Osteoblast (primary cell): ENCODE data around the gene PITRM1. TPM values are rescaled to one million over a fixed set of nuclear protein-coding genes. Genes with fewer than 3 reads are reported as not detected.

Experiments
- DNase-seq: peaks from one replicate; pipeline ENCODE4 v3.0.0; 2011; ENCODE audit warnings: low spot score, mixed read lengths; ENCODE audit not compliant: insufficient read length; ENCODE audit errors: missing footprints
- H2AFZ ChIP-seq: 2 replicates; pipeline ENCODE4 v1.6.0; 2011; ENCODE audit warnings: mild to moderate bottlenecking, low read length
- H3K27ac ChIP-seq: 2 replicates; pipeline ENCODE4 v1.5.1; 2011; ENCODE audit warnings: mild to moderate bottlenecking, low read depth, low read length, moderate library complexity
- H3K27me3 ChIP-seq: 2 replicates; pipeline ENCODE4 v1.6.0; 2012; ENCODE audit warnings: mild to moderate bottlenecking, control low read depth, inconsistent platforms, low read length, moderate library complexity; ENCODE audit not compliant: insufficient read depth
- H3K36me3 ChIP-seq: 2 replicates; pipeline ENCODE4 v1.5.1; 2011; ENCODE audit warnings: mild to moderate bottlenecking, low read length, control low read depth, moderate library complexity; ENCODE audit not compliant: insufficient read depth
- H3K4me1 ChIP-seq: 2 replicates; pipeline ENCODE4 v1.5.1; 2011; ENCODE audit warnings: mild to moderate bottlenecking, low read length, control low read depth, moderate library complexity; ENCODE audit not compliant: insufficient read depth
- H3K4me2 ChIP-seq: 2 replicates; pipeline ENCODE4 v1.6.0; 2011; ENCODE audit warnings: mild to moderate bottlenecking, low read length; ENCODE audit not compliant: insufficient read depth
- H3K4me3 ChIP-seq: fragments of 200-600 bp; sonication (generic); 3 replicates; pipeline ENCODE4 v1.5.1; 2012; ENCODE audit warnings: mild to moderate bottlenecking, low read length, inconsistent platforms; ENCODE audit not compliant: insufficient read depth
- H3K79me2 ChIP-seq: 2 replicates; pipeline ENCODE4 v1.6.0; 2012; ENCODE audit warnings: mild to moderate bottlenecking, low read length, control low read depth, inconsistent platforms; ENCODE audit not compliant: insufficient read depth
- H3K9me3 ChIP-seq: 2 replicates; pipeline ENCODE4 v1.5.1; 2011; ENCODE audit warnings: low read depth, low read length, control low read depth
- H4K20me1 ChIP-seq: 2 replicates; pipeline ENCODE4 v1.6.0; 2012; ENCODE audit warnings: mild to moderate bottlenecking, low read length, control low read depth; ENCODE audit not compliant: insufficient read depth
- CTCF ChIP-seq: IDR thresholded peaks from 2 replicates; pipeline ENCODE4 v1.5.1; 2011; ENCODE audit warnings: mild to moderate bottlenecking, low read depth, low read length, moderate library complexity; ENCODE audit errors: extremely low read depth
- total RNA-seq: library from RNA; depleted of rRNA; stranded (reverse); fragments of >200 nt; gene quantifications from 2 replicates; pipeline ENCODE4 v1.2.3, GENCODE V29; 2012

Gene PITRM1
- total RNA-seq, 1 donor: 89.8 TPM

- no peak overlapping the region for H2AFZ ChIP-seq
- H3K79me2 ChIP-seq: no peaks in the 10 kb centered on the region
- H4K20me1 ChIP-seq: no peaks in the 10 kb centered on the region
Observed at GRCh38 chr10:3186368-3186767, 13.8 kb upstream of the PITRM1 start.

GRCh38 chr10:3185386-3185785 is 12.8 kb upstream of the PITRM1 start:
- no peak for TF ChIP-seq CTCF
- H3K79me2 ChIP-seq: no peaks in the 10 kb centered on the region
- no peak overlapping the region for H3K4me2 ChIP-seq
- H3K4me1 ChIP-seq: no peaks in the 10 kb centered on the region
- H3K36me3 ChIP-seq: no peaks in the 10 kb centered on the region
- no peak overlapping the region for H3K27ac ChIP-seq
- DNase-seq: no peak
- no peaks in the 10 kb centered on the region for H4K20me1 ChIP-seq
- no peak overlapping the region for H3K4me3 ChIP-seq
- no peak overlapping the region for H2AFZ ChIP-seq
- peaks cover 29% of the 10 kb centered on the region for H3K27me3 ChIP-seq
- H3K9me3 ChIP-seq: no peaks in the 10 kb centered on the region

More at GRCh38 chr10:3186368-3186767, 13.8 kb upstream of the PITRM1 start:
- Histone ChIP-seq H3K27ac (no peak overlapping the region), H3K36me3 (no peaks in the 10 kb centered on the region), H3K4me2 (no peak overlapping the region), H3K9me3 (no peaks in the 10 kb centered on the region), H3K4me1 (no peaks in the 10 kb centered on the region), H3K4me3 (no peak overlapping the region), H3K27me3 (peaks cover 27% of the 10 kb centered on the region)
- no peak for DNase-seq
- no peak for TF ChIP-seq CTCF

GRCh38 chr10:3180355-3181025 is 7.9 kb upstream of the PITRM1 start:
- peaks cover 49% of the 10 kb centered on the region for H3K27me3 ChIP-seq

GRCh38 chr10:3179174-3179573 is 6.6 kb upstream of the PITRM1 start:
- TF ChIP-seq CTCF: no peak
- Histone ChIP-seq H3K4me1 (no peaks in the 10 kb centered on the region), H3K4me2 (no peak overlapping the region), H3K79me2 (no peaks in the 10 kb centered on the region), H2AFZ (no peak overlapping the region), H3K27ac (no peak overlapping the region), H3K36me3 (no peaks in the 10 kb centered on the region), H3K27me3 (peaks cover 47% of the 10 kb centered on the region), H4K20me1 (no peaks in the 10 kb centered on the region), H3K4me3 (no peak overlapping the region), H3K9me3 (no peaks in the 10 kb centered on the region)
- no peak for DNase-seq

More at GRCh38 chr10:3180355-3181025, 7.9 kb upstream of the PITRM1 start:
- DNase-seq: no peak
- H3K4me3 ChIP-seq: no peak overlapping the region
- H3K27ac ChIP-seq: no peak overlapping the region
- H3K36me3 ChIP-seq: no peaks in the 10 kb centered on the region
- no peak for TF ChIP-seq CTCF
- H3K9me3 ChIP-seq: no peaks in the 10 kb centered on the region
- no peaks in the 10 kb centered on the region for H3K4me1 ChIP-seq
- no peak overlapping the region for H3K4me2 ChIP-seq
- no peak overlapping the region for H2AFZ ChIP-seq
- no peaks in the 10 kb centered on the region for H4K20me1 ChIP-seq
- no peaks in the 10 kb centered on the region for H3K79me2 ChIP-seq
